IMR-90 (cell line): ENCODE measurements around the gene ADAMTS17. TPM values are rescaled to one million over a fixed set of nuclear protein-coding genes. Genes with fewer than 3 reads are reported as not detected.

Source experiments
- ATAC-seq: fragments of 200-7000 bp; cut with Tn5 transposase; 2 replicates; pipeline ENCODE4 v1.9.1; 2020; ENCODE audit warnings: low read depth, mild to moderate bottlenecking, moderate library complexity
- BruUV-seq: library from RNA; stranded (reverse); fragments of 400-500 nt; replicated peaks from 2 replicates; lab custom pipeline; 2021; lab: Mats Ljungman, UMichigan
- CTCF ChIA-PET: fragments of 300-600 bp; formaldehyde crosslinking; extraction: SDS; loops from one replicate; lab custom pipeline; 2021; ENCODE audit warnings: antibody characterized with exemption; lab: Yijun Ruan, JAX
- POLR2A ChIA-PET: fragments of 300-600 bp; sonication (Branson Sonifier 250); formaldehyde crosslinking; loops from one replicate; lab custom pipeline; 2022; ENCODE audit warnings: antibody characterized with exemption; ENCODE audit not compliant: unreplicated experiment; lab: Charles Lee
- DNase-seq: peaks from one replicate; pipeline ENCODE4 v3.0.0; 2013
- H2AFZ ChIP-seq: replicated peaks from 2 replicates; pipeline ENCODE3; 2013; ENCODE audit warnings: low read length, mild to moderate bottlenecking; ENCODE audit not compliant: poor library complexity
- H2AK5ac ChIP-seq: 2 replicates; pipeline ENCODE4 v1.6.1; 2013; ENCODE audit warnings: low read depth, low read length, inconsistent platforms
- H2AK9ac ChIP-seq: replicated peaks from 2 replicates; pipeline ENCODE3; 2013; ENCODE audit warnings: mild to moderate bottlenecking, low read depth, low read length, moderate library complexity; ENCODE audit not compliant: poor library complexity
- H2BK120ac ChIP-seq: 2 replicates; pipeline ENCODE4 v1.6.1; 2013; ENCODE audit warnings: low read depth, low read length, inconsistent platforms
- H2BK15ac ChIP-seq: 3 replicates; pipeline ENCODE4 v1.6.1; 2013; ENCODE audit warnings: low read depth, low read length, inconsistent platforms
- H2BK20ac ChIP-seq: 2 replicates; pipeline ENCODE4 v1.6.1; 2013; ENCODE audit warnings: low read depth, mild to moderate bottlenecking, inconsistent platforms, low read length, moderate library complexity
- H2BK5ac ChIP-seq: 2 replicates; pipeline ENCODE4 v1.6.1; 2013; ENCODE audit warnings: mild to moderate bottlenecking, low read depth, low read length, inconsistent platforms; ENCODE audit not compliant: poor library complexity, severe bottlenecking
- H3K14ac ChIP-seq: replicated peaks from 2 replicates; pipeline ENCODE4 v1.6.1; 2013; ENCODE audit warnings: low read depth, low read length, inconsistent platforms
- H3K18ac ChIP-seq: 2 replicates; pipeline ENCODE4 v1.6.1; 2013; ENCODE audit warnings: low read depth, low read length, control low read depth
- H3K23ac ChIP-seq: 2 replicates; pipeline ENCODE4 v1.6.1; 2013; ENCODE audit warnings: low read depth, low read length, inconsistent platforms
- H3K27ac ChIP-seq: 2 replicates; pipeline ENCODE4 v1.5.1; 2013; ENCODE audit warnings: mild to moderate bottlenecking, control low read depth, low read length; ENCODE audit not compliant: insufficient read depth
- H3K27me3 ChIP-seq: 2 replicates; pipeline ENCODE4 v1.6.1; 2013; ENCODE audit warnings: low read length; ENCODE audit not compliant: control insufficient read depth, insufficient read depth
- H3K36me3 ChIP-seq: 2 replicates; pipeline ENCODE4 v1.6.1; 2013; ENCODE audit warnings: low read length, mixed read lengths; ENCODE audit not compliant: control insufficient read depth, insufficient read depth
- H3K4ac ChIP-seq: 2 replicates; pipeline ENCODE4 v1.6.1; 2013; ENCODE audit warnings: low read depth, low read length, inconsistent platforms
- H3K4me1 ChIP-seq: 2 replicates; pipeline ENCODE4 v1.6.1; 2013; ENCODE audit warnings: low read length, mixed read lengths; ENCODE audit not compliant: control insufficient read depth, insufficient read depth
- H3K4me2 ChIP-seq: 2 replicates; pipeline ENCODE4 v1.6.1; 2013; ENCODE audit warnings: low read depth, mild to moderate bottlenecking, control low read depth, low read length, moderate library complexity
- H3K4me3 ChIP-seq: 2 replicates; pipeline ENCODE4 v1.5.1; 2013; ENCODE audit warnings: low read depth, mild to moderate bottlenecking, control low read depth, low read length, moderate library complexity; ENCODE audit not compliant: insufficient read depth
- H3K56ac ChIP-seq: 2 replicates; pipeline ENCODE4 v1.6.1; 2013; ENCODE audit warnings: low read length, inconsistent platforms; ENCODE audit not compliant: insufficient read depth; ENCODE audit errors: extremely low read depth
- H3K79me1 ChIP-seq, 2 experiments: 2 replicates each; pipeline ENCODE4 v1.6.1; 2013; ENCODE audit warnings: low read length in 2 of 2, inconsistent platforms in 1 of 2, low read depth in 1 of 2
- H3K9ac ChIP-seq: 2 replicates; pipeline ENCODE4 v1.6.1; 2013; ENCODE audit warnings: low read depth, low read length, control low read depth
- H3K9me1 ChIP-seq: 2 replicates; pipeline ENCODE4 v1.6.1; 2013; ENCODE audit warnings: low read length, inconsistent platforms; ENCODE audit not compliant: insufficient read depth
- H3K9me3 ChIP-seq: 2 replicates; pipeline ENCODE4 v1.6.1; 2013; ENCODE audit warnings: low read length; ENCODE audit not compliant: control insufficient read depth, insufficient read depth
- H4K20me1 ChIP-seq: 2 replicates; pipeline ENCODE4 v1.6.1; 2013; ENCODE audit warnings: low read length, inconsistent platforms; ENCODE audit not compliant: insufficient read depth
- H4K5ac ChIP-seq: 2 replicates; pipeline ENCODE4 v1.6.1; 2013; ENCODE audit warnings: mild to moderate bottlenecking, low read depth, low read length, control low read depth
- H4K8ac ChIP-seq, 2 experiments: 2 replicates each; pipeline ENCODE4 v1.6.1; 2013; ENCODE audit warnings: low read depth in 2 of 2, low read length in 2 of 2, control low read depth in 1 of 2, inconsistent platforms in 1 of 2
- H4K91ac ChIP-seq: 2 replicates; pipeline ENCODE4 v1.6.1; 2013; ENCODE audit warnings: low read depth, low read length, inconsistent platforms; ENCODE audit not compliant: insufficient read depth
- BHLHE40 ChIP-seq: fragments of 150-350 bp; IDR thresholded peaks from 2 replicates; pipeline ENCODE4 v1.6.1; 2016; ENCODE audit warnings: mild to moderate bottlenecking, low read depth, low read length
- CEBPB ChIP-seq: IDR thresholded peaks from 2 replicates; pipeline ENCODE4 v1.6.1; 2012; ENCODE audit warnings: low read depth, low read length, improper control_type of control experiment
- ELK1 ChIP-seq: fragments of 150-350 bp; IDR thresholded peaks from 2 replicates; pipeline ENCODE4 v1.6.1; 2016; ENCODE audit warnings: low read depth, mild to moderate bottlenecking, low read length, moderate library complexity, borderline replicate concordance
- MAZ ChIP-seq: IDR thresholded peaks from 2 replicates; pipeline ENCODE4 v1.6.1; 2012; ENCODE audit warnings: low read depth, mild to moderate bottlenecking, low read length, improper control_type of control experiment, moderate library complexity, borderline replicate concordance
- MXI1 ChIP-seq: IDR thresholded peaks from 2 replicates; pipeline ENCODE4 v1.6.1; 2012; ENCODE audit warnings: low read depth, mild to moderate bottlenecking, low read length, moderate library complexity, borderline replicate concordance
- RCOR1 ChIP-seq: IDR thresholded peaks from 2 replicates; pipeline ENCODE4 v1.6.1; 2012; ENCODE audit warnings: mild to moderate bottlenecking, low read length, improper control_type of control experiment; ENCODE audit not compliant: insufficient replicate concordance
- SMC3 ChIP-seq: fragments of 150-350 bp; IDR thresholded peaks from 2 replicates; pipeline ENCODE4 v1.6.1; 2016; ENCODE audit warnings: low read depth, mild to moderate bottlenecking, antibody characterized with exemption, low read length, moderate library complexity
- USF2 ChIP-seq: fragments of 150-350 bp; IDR thresholded peaks from 2 replicates; pipeline ENCODE4 v1.6.1; 2017; ENCODE audit warnings: mild to moderate bottlenecking, antibody characterized with exemption, low read length, low read depth
- WGBS, 2 experiments: methylation state at CpG; one replicate each; pipeline versions ENCODE4 v1.1.5 to v1.1.7; 2013; ENCODE audit warnings: missing lambda C conversion rate in 2 of 2; ENCODE audit not compliant: insufficient read length in 1 of 2; ENCODE audit errors: extremely low coverage in 2 of 2; 5-methylcytosine and 5-hydroxymethylcytosine counted together
- dilution Hi-C: fragments of 300-500 bp; cut with HindIII; formaldehyde crosslinking; loops from one replicate; pipeline ENCODE4 v1.14.3; 2018; ENCODE audit warnings: low sequenced_read_pairs; ENCODE audit not compliant: unreplicated experiment
- in situ Hi-C: fragments of 300-500 bp; cut with MboI; formaldehyde crosslinking; loops from 3 replicates; pipeline ENCODE4 v1.14.3; 2019; ENCODE audit warnings: low sequenced_read_pairs, inconsistent platforms, mixed read lengths
- intact Hi-C: fragments of 100-400 bp; cut with micrococcal nuclease; formaldehyde crosslinking; loops from 2 replicates; pipeline ENCODE4 v1.10.0; 2022
- polyA plus RNA-seq, 3 experiments: library from polyadenylated mRNA; depleted of rRNA; stranded (reverse); fragments of >200 nt; gene quantifications; 2 replicates each; pipeline ENCODE4 v1.2.3, GENCODE V29; 2012; ENCODE audit warnings: low replicate concordance in 1 of 3
- total RNA-seq: library from RNA; depleted of rRNA; stranded (reverse); fragments of >200 nt; gene quantifications from 2 replicates; pipeline ENCODE4 v1.2.3, GENCODE V29; 2012

Gene ADAMTS17
- total and polyA plus RNA-seq, 2 of the 4 experiments (the other 2 are of a cell fraction): 0.03 TPM; not detected in 1

GRCh38 chr15:100078511-100079220 is 263.1 kb downstream of the ADAMTS17 start:
- H3K4ac ChIP-seq: no peak overlapping the region
- no peak overlapping the region for H2BK5ac ChIP-seq
- no peak overlapping the region for H2AK5ac ChIP-seq
- H2BK15ac ChIP-seq: no peak overlapping the region
- no peak overlapping the region for H3K18ac ChIP-seq
- no peak overlapping the region for H4K8ac ChIP-seq
- H3K4me1 ChIP-seq: no peaks in the 10 kb centered on the region
- no peaks in the 10 kb centered on the region for H3K79me1 ChIP-seq
- ATAC-seq: no peak
- in situ Hi-C loops: no loop called here
- no peak overlapping the region for H3K14ac ChIP-seq
- no peak overlapping the region for H3K27ac ChIP-seq
- H3K56ac ChIP-seq: no peak overlapping the region
- no peak overlapping the region for H2BK20ac ChIP-seq
- H3K4me2 ChIP-seq: no peak overlapping the region
- no peak for TF ChIP-seq USF2
- no peak for TF ChIP-seq MXI1
- TF ChIP-seq CEBPB: no peak
- TF ChIP-seq MAZ: no peak
- TF ChIP-seq BHLHE40: no peak
- no peak for TF ChIP-seq SMC3
- TF ChIP-seq ELK1: no peak
- TF ChIP-seq RCOR1: no peak
- ChIA-PET CTCF (no interaction called here), POLR2A (no interaction called here)
- H4K20me1 ChIP-seq: no peaks in the 10 kb centered on the region
- no peaks in the 10 kb centered on the region for H3K36me3 ChIP-seq
- no peak overlapping the region for H3K4me3 ChIP-seq
- no peak overlapping the region for H3K23ac ChIP-seq
- H4K91ac ChIP-seq: no peak overlapping the region
- H2BK120ac ChIP-seq: no peak overlapping the region
- no TSS peak for BruUV-seq
- no peaks in the 10 kb centered on the region for H3K9me1 ChIP-seq
- no peak overlapping the region for H2AK9ac ChIP-seq
- dilution Hi-C loops: no loop called here
- H3K9ac ChIP-seq: no peak overlapping the region
- intact Hi-C loops: no loop called here
- WGBS, 2 experiments: 90% methylated on average over 2 of the region's 6 CpGs; no CpG with 5 or more reads in 1 of the 2 experiments
- no peak overlapping the region for H4K5ac ChIP-seq
- DNase-seq: no peak
- no peak overlapping the region for H2AFZ ChIP-seq
- H3K27me3 ChIP-seq: no peaks in the 10 kb centered on the region
- H3K9me3 ChIP-seq: no peaks in the 10 kb centered on the region
